GM23338 (cell line): ENCODE data around the gene CABP2. TPM values are rescaled to one million over a fixed set of nuclear protein-coding genes. Genes with fewer than 3 reads are reported as not detected.

Source experiments
- ATAC-seq: fragments of 200-7000 bp; cut with Tn5 transposase; 3 replicates; pipeline ENCODE4 v1.9.1; 2020
- DNase-seq: peaks from one replicate; pipeline ENCODE4 v3.0.0-alpha.2; 2015; ENCODE audit warnings: low spot score
- H2AFZ ChIP-seq: fragments of 200-600 bp; sonication (generic); 2 replicates; pipeline ENCODE4 v1.8.0; 2016; ENCODE audit warnings: antibody characterized with exemption, mild to moderate bottlenecking, moderate library complexity
- H3F3A ChIP-seq: fragments of 200-600 bp; sonication (generic); replicated peaks from 2 replicates; pipeline ENCODE4 v1.8.0; 2017; ENCODE audit warnings: antibody characterized with exemption, mixed run types, low read depth
- H3K27ac ChIP-seq: fragments of 200-600 bp; sonication (generic); 2 replicates; pipeline ENCODE4 v1.6.1; 2016; ENCODE audit warnings: low read depth
- H3K27me3 ChIP-seq: fragments of 200-600 bp; sonication (generic); 2 replicates; pipeline ENCODE4 v1.8.0; 2016; ENCODE audit warnings: mild to moderate bottlenecking, mixed run types, moderate library complexity; ENCODE audit not compliant: insufficient read depth
- H3K36me3 ChIP-seq: fragments of 200-600 bp; sonication (generic); 2 replicates; pipeline ENCODE4 v1.8.0; 2016; ENCODE audit warnings: mild to moderate bottlenecking; ENCODE audit not compliant: insufficient read depth
- H3K4me1 ChIP-seq: fragments of 200-600 bp; sonication (generic); 2 replicates; pipeline ENCODE4 v1.8.0; 2016; ENCODE audit warnings: mild to moderate bottlenecking, moderate library complexity; ENCODE audit not compliant: insufficient read depth
- H3K4me2 ChIP-seq: fragments of 200-600 bp; sonication (generic); 2 replicates; pipeline ENCODE4 v1.7.1; 2017; ENCODE audit warnings: mixed run types
- H3K4me3 ChIP-seq: fragments of 200-600 bp; sonication (generic); 2 replicates; pipeline ENCODE4 v1.6.1; 2016; ENCODE audit warnings: mixed run types
- H3K79me2 ChIP-seq: fragments of 200-600 bp; sonication (generic); replicated peaks from 2 replicates; pipeline ENCODE4 v1.8.0; 2017; ENCODE audit warnings: mild to moderate bottlenecking; ENCODE audit not compliant: insufficient read depth
- H3K9me2 ChIP-seq: fragments of 200-600 bp; sonication (generic); 2 replicates; pipeline ENCODE4 v1.8.0; 2017; ENCODE audit not compliant: insufficient read depth
- H4K20me1 ChIP-seq: fragments of 200-600 bp; sonication (generic); replicated peaks from 2 replicates; pipeline ENCODE4 v1.8.0; 2017; ENCODE audit warnings: mild to moderate bottlenecking; ENCODE audit not compliant: insufficient read depth
- H3K27ac Mint-ChIP-seq: 2 replicates; pipeline ENCODE4 v1.8.0; 2020; ENCODE audit warnings: inconsistent platforms, mild to moderate bottlenecking, moderate library complexity, mixed read lengths
- H3K27me3 Mint-ChIP-seq: 3 replicates; pipeline ENCODE4 v1.8.0; 2022; ENCODE audit warnings: low read depth, mild to moderate bottlenecking, moderate library complexity, mixed read lengths, inconsistent platforms; ENCODE audit not compliant: insufficient read depth, poor library complexity
- H3K36me3 Mint-ChIP-seq: 3 replicates; pipeline ENCODE4 v1.8.0; 2021; ENCODE audit warnings: low read depth, mild to moderate bottlenecking, inconsistent platforms, moderate library complexity, mixed read lengths
- H3K4me1 Mint-ChIP-seq: 3 replicates; pipeline ENCODE4 v1.8.0; 2020; ENCODE audit warnings: mild to moderate bottlenecking, inconsistent platforms, mixed read lengths
- H3K4me3 Mint-ChIP-seq: 3 replicates; pipeline ENCODE4 v1.8.0; 2021; ENCODE audit warnings: moderate library complexity, mild to moderate bottlenecking, inconsistent platforms, mixed read lengths
- H3K9me3 Mint-ChIP-seq: 3 replicates; pipeline ENCODE4 v1.8.0; 2020; ENCODE audit warnings: moderate library complexity, mild to moderate bottlenecking, inconsistent platforms, mixed read lengths
- CREB1 ChIP-seq: fragments of 250-450 bp; sonication (Bioruptor Pico); IDR thresholded peaks from 2 replicates; pipeline ENCODE4 v1.5.0; 2020; ENCODE audit warnings: low read depth, mild to moderate bottlenecking, moderate library complexity
- CTCF ChIP-seq, 2 experiments: fragments of 200-600 bp in 1 of 2; sonication (generic) in 1 of 2; conservative IDR thresholded peaks; 2 replicates each; pipeline versions ENCODE4 v1.5.1 to v1.6.1; 2016 to 2017; ENCODE audit warnings: antibody characterized with exemption in 2 of 2, low read depth in 2 of 2, mild to moderate bottlenecking in 2 of 2, moderate library complexity in 1 of 2
- ETS1 ChIP-seq: IDR thresholded peaks from 2 replicates; pipeline ENCODE4 v1.6.1; 2016; ENCODE audit warnings: antibody characterized with exemption
- EZH2phosphoT487 ChIP-seq: fragments of 200-600 bp; sonication (generic); IDR thresholded peaks from one replicate; pipeline ENCODE4 v1.8.1; 2018; ENCODE audit warnings: antibody characterized with exemption; ENCODE audit not compliant: unreplicated experiment
- NANOG ChIP-seq: IDR thresholded peaks from 2 replicates; pipeline ENCODE4 v1.6.1; 2016; ENCODE audit warnings: antibody characterized with exemption, borderline replicate concordance
- ZNF114 ChIP-seq: fragments of 250-450 bp; sonication (Bioruptor Pico); IDR thresholded peaks from 2 replicates; pipeline ENCODE4 v1.5.0; 2020; ENCODE audit warnings: mild to moderate bottlenecking, moderate library complexity
- ZNF331 ChIP-seq: fragments of 250-450 bp; sonication (Bioruptor Pico); IDR thresholded peaks from 2 replicates; pipeline ENCODE4 v1.5.0; 2020; ENCODE audit warnings: low read depth, mild to moderate bottlenecking, moderate library complexity
- ZNF462 ChIP-seq: fragments of 250-450 bp; sonication (Bioruptor Pico); IDR thresholded peaks from 2 replicates; pipeline ENCODE4 v1.5.0; 2020; ENCODE audit warnings: mild to moderate bottlenecking, moderate library complexity
- polyA plus RNA-seq: library from polyadenylated mRNA; unstranded; fragments of >200 nt; fragmentation: Nextera tagmentation; extraction: Ambion mirVana; gene quantifications from 2 replicates; pipeline ENCODE4 v1.2.1, GENCODE V29; 2016
- total RNA-seq: library from RNA; depleted of rRNA; stranded (reverse); fragments of >200 nt; shearing (Covaris generic); gene quantifications from 2 replicates; pipeline ENCODE4 v1.2.3, GENCODE V29; 2014

The CABP2 gene
- total and polyA plus RNA-seq, 2 experiments from 2014 or later, result not detected

GRCh38 chr11:67472882-67473281 is 50.4 kb downstream of the CABP2 start (continued):
- TF ChIP-seq ZNF331 (CRISPR knock-in tag) (no peak), EZH2phosphoT487 (no peak)

GRCh38 chr11:67470337-67471002 is 52.8 kb downstream of the CABP2 start:
- peaks cover 7% of the 10 kb centered on the region for H3K4me1 Mint-ChIP-seq
- no peak overlapping the region for H3K27ac Mint-ChIP-seq
- no peaks in the 10 kb centered on the region for H4K20me1 ChIP-seq
- H3K4me2 ChIP-seq, result no peak overlapping the region
- no peaks in the 10 kb centered on the region; the same call in 2 of the 3 replicates for H3K36me3 Mint-ChIP-seq
- TF ChIP-seq EZH2phosphoT487, result no peak
- TF ChIP-seq ETS1, result no peak
- no peak for TF ChIP-seq CREB1
- peaks cover 3% of the 10 kb centered on the region; the same call in 1 of the 2 replicates for H3K79me2 ChIP-seq
- no peaks in the 10 kb centered on the region for H3K9me3 Mint-ChIP-seq
- peaks cover 16% of the 10 kb centered on the region for H3K27me3 Mint-ChIP-seq
- no peaks in the 10 kb centered on the region for H3K27me3 ChIP-seq
- H3K4me3 Mint-ChIP-seq, result no peak overlapping the region
- H3K4me3 ChIP-seq, result no peak overlapping the region
- no peaks in the 10 kb centered on the region for H3K36me3 ChIP-seq
- DNase-seq (no peak), ATAC-seq (no peak)
- H3K9me2 ChIP-seq, result no peaks in the 10 kb centered on the region
- H2AFZ ChIP-seq, result no peak overlapping the region
- H3K27ac ChIP-seq, result no peak overlapping the region
- H3K4me1 ChIP-seq, result peaks cover 6% of the 10 kb centered on the region; the same call in 1 of the 2 replicates
- H3F3A ChIP-seq, result no peaks in the 10 kb centered on the region

- H4K20me1 ChIP-seq, result no peaks in the 10 kb centered on the region
- no peaks in the 10 kb centered on the region for H3K27me3 ChIP-seq
- peaks cover 17% of the 10 kb centered on the region for H3K27me3 Mint-ChIP-seq
- no peak overlapping the region for H3K27ac Mint-ChIP-seq
- H3K36me3 Mint-ChIP-seq, result no peaks in the 10 kb centered on the region; the same call in 2 of the 3 replicates
- no peak overlapping the region; the same call in 1 of the 2 replicates for H3K27ac ChIP-seq
- H3K4me1 Mint-ChIP-seq, result peaks cover 10% of the 10 kb centered on the region
- H3K4me3 ChIP-seq, result peak overlapping the region; percentile 92
- H3K4me2 ChIP-seq, result peak overlapping the region; percentile 81
- H3K79me2 ChIP-seq, result peaks cover 9% of the 10 kb centered on the region; the same call in 1 of the 2 replicates
- H3K9me3 Mint-ChIP-seq, result no peaks in the 10 kb centered on the region
- H3K36me3 ChIP-seq, result no peaks in the 10 kb centered on the region
- H3K9me2 ChIP-seq, result no peaks in the 10 kb centered on the region
- DNase-seq (no peak), ATAC-seq (no peak)
- peak overlapping the region; percentile 99 for H2AFZ ChIP-seq
- peak overlapping the region; percentile 70 for H3K4me3 Mint-ChIP-seq
- peaks cover 9% of the 10 kb centered on the region; the same call in 1 of the 2 replicates for H3K4me1 ChIP-seq
- H3F3A ChIP-seq, result no peaks in the 10 kb centered on the region
- TF ChIP-seq NANOG (no peak), ZNF462 (CRISPR knock-in tag) (no peak), ZNF114 (CRISPR knock-in tag) (no peak), ZNF331 (CRISPR knock-in tag) (no peak), EZH2phosphoT487 (no peak), CREB1 (no peak), CTCF (conservative IDR thresholded peaks at IDR 0.05; ENCODE audit: low read depth in 2 of 2) (no peak), ETS1 (no peak)
Observed at GRCh38 chr11:67469508-67469811, 53.8 kb downstream of the CABP2 start.
